IPS-NIHi7 (cell line): Measurements from ENCODE around the gene KLHL29.
"Not testable (repeated sequence)": the region's sequence is repeated elsewhere in the genome, so short reads cannot be mapped to it uniquely, and the experiment has no call there.

Source experiments
- DNase-seq: peaks from one replicate; pipeline ENCODE4 v3.0.0; 2012; ENCODE audit warnings: mixed read lengths; ENCODE audit errors: extremely low spot score

The KLHL29 gene

GRCh38 chr2:23367760-23368159 lies 17.2 kb upstream of the KLHL29 start:
- no peak for DNase-seq

- DNase-seq = no peak
These were observed 11.3 kb upstream of the KLHL29 start for GRCh38 chr2:23373666-23374065.

DNA sequence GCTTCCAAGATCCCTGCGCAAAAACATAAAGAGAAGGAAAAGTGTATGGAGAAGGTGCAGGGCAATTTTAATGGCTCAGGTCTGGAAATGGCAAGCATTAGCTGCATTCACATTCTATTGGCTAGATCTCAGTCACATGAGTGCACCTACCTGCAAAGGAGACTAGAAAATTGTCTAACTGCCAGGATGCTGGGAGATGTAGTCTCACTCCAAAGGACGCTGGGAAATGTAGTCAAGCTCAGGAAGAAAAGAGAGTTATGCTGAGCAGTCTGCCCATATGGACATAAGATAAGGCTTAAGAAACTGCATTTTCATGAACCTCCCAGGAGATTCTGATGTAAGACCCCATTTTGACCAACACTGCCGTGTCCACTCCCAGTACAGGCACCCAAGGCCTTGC lies 9.5 kb upstream of the KLHL29 start:
- peak; percentile 52 for DNase-seq

DNA sequence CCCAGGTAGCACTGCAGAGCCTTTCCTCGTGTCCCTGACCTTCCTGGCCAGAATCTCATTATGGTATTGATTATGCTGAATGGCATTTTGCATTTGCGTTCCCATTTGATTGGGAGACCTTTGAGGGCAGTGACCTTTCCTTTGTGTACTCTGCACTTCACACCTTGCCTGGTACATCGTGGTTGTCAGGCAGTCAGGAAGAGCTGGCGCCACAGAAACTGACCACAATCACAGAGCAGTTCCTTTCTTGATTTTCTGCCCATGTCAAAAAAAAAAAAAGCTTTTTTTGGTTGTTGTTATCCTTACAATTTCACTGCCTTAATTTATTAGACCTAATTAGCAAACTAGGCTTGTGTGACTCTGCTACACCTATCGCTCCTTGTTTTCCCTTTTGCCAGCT lies 8.9 kb upstream of the KLHL29 start:
- no peak for DNase-seq

GRCh38 chr2:23376972-23377371 lies 8.0 kb upstream of the KLHL29 start:
- no peak for DNase-seq

DNA sequence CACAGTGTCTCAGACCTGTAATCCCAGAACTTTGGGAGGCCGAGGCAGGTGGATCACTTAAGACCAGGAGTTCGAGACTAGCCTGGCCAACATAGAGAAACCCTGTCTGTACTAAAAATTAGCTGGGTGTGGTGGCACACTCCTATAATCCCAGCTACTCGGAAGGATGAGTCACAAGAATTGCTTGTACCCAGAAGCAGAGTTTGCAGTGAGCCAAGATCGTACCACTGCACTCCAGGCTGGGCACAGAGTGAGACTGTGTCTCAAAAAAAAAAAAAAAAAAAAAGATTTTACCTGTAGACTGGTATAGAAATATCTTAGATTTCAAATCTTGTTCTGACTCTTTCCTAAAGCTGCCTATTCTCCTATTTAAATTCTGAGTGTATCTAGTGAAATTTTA lies 7.2 kb upstream of the KLHL29 start:
- DNase-seq = no peak

- no peak for DNase-seq
These were observed 6.5 kb upstream of the KLHL29 start for GRCh38 chr2:23378496-23378895.

GRCh38 chr2:23379220-23379695 lies 5.7 kb upstream of the KLHL29 start:
- DNase-seq = no peak

DNA sequence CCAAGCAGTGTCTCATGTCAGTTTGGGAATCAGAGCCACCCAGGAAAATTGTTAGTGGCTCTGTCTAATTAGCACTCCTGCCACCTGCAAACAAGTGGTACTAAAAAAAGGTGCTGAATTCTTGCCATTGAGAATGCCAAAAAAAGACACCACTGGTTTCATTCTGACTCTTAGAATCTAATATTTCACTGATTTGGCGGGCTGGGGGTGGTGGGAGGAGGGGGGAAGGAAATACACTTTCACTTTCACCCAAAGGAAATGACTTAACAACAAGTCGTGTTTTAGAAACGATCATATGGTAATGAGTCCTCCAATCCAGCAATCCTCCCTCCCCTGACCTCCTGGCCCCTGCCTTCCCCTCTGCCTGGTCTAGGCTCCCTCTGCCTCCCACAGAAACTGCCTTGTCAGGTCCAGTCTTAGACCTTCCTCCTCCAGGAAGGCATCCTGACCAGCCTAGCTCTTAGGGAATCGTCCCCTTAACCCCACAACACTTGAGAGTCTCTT lies 4.4 kb upstream of the KLHL29 start:
- no peak for DNase-seq

GRCh38 chr2:23381084-23381483 lies 3.9 kb upstream of the KLHL29 start:
- DNase-seq = no peak

- DNase-seq = no peak
These were observed 3.5 kb upstream of the KLHL29 start for GRCh38 chr2:23381485-23381884.

DNA sequence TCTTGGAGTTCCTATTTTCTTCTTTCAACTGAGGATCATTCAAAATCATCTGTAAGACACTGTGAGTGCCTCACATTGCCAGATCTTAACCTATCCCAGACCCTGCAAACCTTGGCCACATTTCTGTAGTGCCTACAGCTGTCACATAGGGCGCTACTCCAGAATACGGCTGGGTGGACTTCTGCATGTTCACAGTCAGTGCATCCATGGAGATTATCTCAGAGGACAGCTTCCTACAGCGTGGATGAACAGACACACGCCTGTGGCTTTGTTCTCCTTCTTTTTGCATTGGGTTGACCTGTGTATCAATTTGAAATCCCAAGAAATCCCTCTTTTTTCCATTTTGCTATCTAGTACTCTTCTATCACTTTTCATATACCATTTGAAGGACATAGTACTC lies 1.9 kb upstream of the KLHL29 start:
- no peak for DNase-seq

DNA sequence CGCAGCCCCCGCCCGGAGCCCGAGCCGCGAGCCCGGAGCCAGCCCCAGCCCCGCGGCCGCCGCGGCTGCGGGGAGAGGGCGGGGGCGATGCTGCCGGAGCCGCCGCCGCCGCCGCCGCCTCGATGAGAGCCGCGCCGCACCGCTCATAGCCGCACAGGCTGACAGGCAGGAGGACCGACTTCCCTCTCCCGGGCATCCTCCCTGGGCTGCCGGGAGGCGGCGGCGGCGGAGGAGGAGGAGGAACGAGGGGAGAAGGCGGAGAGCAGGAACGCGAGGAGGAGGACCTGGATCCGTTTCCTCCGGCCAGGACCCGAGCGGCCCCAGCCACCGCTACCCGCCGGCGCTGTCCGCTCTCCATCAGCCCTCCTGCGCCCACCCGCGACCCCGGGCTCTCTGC lies 370 bp downstream of the KLHL29 start:
- peak; percentile 46 for DNase-seq

DNA sequence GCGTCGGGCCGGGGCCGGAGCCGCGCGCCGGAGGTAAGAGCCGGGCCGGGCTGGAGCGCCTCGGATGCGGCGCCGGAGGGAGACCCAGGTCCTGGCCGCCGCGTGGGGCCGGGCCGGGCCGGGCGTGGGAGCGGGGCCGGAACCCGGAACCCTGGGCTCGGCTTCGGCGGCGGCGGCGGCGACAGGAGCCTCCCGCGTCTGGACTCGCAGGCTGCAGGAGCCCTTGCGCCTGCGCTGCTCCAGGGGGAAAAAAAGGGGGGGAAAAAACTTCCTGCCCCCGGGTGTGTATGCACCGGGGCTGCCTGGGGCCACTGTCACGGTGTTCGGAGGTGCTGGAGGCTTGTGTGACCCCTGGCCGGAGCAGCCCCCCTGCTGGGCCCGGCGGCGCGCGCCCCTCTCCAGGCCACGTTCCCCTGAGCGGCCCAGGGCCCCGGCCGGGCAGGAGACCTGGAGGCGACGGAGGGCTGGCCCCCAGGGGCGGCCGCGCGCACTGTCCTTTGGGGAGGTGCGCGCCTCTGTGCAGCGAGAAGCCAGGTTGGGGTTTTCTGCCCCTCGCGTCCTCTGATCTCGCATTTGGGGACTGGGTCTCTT lies 864 bp downstream of the KLHL29 start:
- no peak for DNase-seq

- peak; percentile 50 for DNase-seq
These were observed 1.6 kb downstream of the KLHL29 start for GRCh38 chr2:23386339-23387220.

DNA sequence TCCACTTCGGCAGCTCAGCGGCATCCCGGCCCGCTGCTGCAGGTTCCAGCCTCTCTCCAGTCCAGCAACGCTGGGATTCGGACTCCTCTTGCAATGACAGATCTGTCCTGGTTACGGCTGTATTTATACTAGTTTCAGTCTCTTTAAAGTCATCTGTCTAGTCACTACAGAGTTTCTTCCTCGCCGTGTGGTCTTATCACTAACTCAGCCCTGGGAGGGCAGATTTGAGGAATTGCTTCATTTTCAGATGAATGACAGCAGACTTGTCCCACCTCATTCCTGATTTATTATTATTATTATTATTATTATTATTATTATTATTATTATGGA lies 2.2 kb downstream of the KLHL29 start:
- DNase-seq = peak; percentile 46

GRCh38 chr2:23387845-23388244 lies 2.9 kb downstream of the KLHL29 start:
- DNase-seq = no peak

DNA sequence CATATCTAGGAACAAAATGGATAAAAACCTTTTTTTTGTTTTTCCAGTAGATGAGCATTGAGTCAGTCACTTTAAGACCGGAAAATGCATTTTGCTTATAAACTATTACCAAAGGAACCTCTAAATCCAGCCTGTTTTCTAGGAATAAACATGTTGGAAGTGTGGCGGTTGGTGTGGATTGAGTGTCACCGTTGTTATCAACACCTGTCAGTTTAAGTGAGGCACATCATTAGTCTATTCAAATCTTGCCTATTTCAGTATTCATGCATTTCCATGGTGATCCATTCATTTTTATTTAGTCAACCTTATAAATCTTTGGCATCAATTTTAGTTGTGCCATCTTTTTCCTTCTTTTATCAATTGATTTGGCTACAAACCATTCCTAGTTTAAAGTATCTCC lies 3.3 kb downstream of the KLHL29 start:
- DNase-seq = no peak

- no peak for DNase-seq
These were observed 4.0 kb downstream of the KLHL29 start for GRCh38 chr2:23388756-23389514.

- no peak for DNase-seq
These were observed 5.2 kb downstream of the KLHL29 start for GRCh38 chr2:23390152-23390551.

- not testable (repeated sequence) for DNase-seq
These were observed 6.3 kb downstream of the KLHL29 start for GRCh38 chr2:23391237-23391736.

DNA sequence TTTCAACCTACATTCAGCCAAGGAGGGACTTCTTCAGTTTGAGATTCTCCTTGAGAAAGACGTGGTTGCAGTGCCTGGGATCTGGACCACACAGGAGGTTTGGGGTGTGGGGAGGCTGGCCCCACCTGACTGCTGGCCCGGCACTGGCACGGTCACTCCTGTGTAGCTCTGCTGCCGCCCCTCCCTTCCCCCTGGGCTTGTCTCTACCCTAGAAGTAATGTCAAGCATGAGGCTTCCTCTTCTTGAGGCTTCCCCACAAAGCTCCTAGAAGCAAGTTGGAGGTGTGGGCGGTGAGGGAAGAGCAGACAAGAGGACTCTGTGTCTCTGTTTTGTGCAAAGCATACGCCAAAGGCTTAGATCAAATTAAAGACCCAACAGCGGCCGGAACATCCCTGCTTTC lies 8.7 kb downstream of the KLHL29 start:
- no peak for DNase-seq
